ENCODE measurements around the gene SP7. TPM values are rescaled to one million over a fixed set of nuclear protein-coding genes. Genes with fewer than 3 reads are reported as not detected.

The SP7 gene
- total RNA-seq, 4 donors from 2014 or later, result 0.34 to 0.62 TPM; not detected in 2

DNA sequence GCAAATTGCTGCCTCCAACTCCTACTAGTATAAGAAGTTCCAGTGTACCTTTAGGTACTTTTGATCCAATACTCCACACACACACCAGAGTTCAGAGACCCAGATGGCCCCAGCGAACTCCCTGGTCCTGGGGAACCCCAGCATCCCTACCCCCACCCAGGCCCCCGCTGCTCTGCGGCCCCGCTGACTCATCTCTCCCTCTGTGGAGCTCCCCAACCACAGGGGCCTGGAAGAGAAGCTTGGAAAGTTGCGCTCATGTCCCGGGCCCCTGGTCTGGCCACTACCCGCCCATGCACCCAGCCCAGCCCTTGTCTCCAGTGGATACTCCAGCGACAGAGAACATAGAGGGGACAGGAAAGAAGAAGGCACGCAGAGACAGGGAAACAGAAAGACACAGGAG lies 4.2 kb upstream of the SP7 start:
- no peaks in the 10 kb centered on the region for H3K9me3 ChIP-seq
- intact Hi-C loops (cut with DNase I; ENCODE audit: low total_unique reads), result no loop called here
- H3K4me1 ChIP-seq, result peaks cover 0 to 6% of the 10 kb centered on the region in 2 donors
- no peaks in the 10 kb centered on the region for H3K36me3 ChIP-seq
- H3K27me3 ChIP-seq, result no peaks in the 10 kb centered on the region
- no peak for DNase-seq
- no peak overlapping the region for H3K27ac ChIP-seq
- no peak overlapping the region for H3K4me3 ChIP-seq
- TF ChIP-seq, protein P1, sequence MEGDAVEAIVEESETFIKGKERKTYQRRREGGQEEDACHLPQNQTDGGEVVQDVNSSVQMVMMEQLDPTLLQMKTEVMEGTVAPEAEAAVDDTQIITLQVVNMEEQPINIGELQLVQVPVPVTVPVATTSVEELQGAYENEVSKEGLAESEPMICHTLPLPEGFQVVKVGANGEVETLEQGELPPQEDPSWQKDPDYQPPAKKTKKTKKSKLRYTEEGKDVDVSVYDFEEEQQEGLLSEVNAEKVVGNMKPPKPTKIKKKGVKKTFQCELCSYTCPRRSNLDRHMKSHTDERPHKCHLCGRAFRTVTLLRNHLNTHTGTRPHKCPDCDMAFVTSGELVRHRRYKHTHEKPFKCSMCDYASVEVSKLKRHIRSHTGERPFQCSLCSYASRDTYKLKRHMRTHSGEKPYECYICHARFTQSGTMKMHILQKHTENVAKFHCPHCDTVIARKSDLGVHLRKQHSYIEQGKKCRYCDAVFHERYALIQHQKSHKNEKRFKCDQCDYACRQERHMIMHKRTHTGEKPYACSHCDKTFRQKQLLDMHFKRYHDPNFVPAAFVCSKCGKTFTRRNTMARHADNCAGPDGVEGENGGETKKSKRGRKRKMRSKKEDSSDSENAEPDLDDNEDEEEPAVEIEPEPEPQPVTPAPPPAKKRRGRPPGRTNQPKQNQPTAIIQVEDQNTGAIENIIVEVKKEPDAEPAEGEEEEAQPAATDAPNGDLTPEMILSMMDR (IDR thresholded peaks at IDR 0.05), result no peak
- TF ChIP-seq POLR2A (IDR thresholded peaks at IDR 0.05), result no peak

DNA sequence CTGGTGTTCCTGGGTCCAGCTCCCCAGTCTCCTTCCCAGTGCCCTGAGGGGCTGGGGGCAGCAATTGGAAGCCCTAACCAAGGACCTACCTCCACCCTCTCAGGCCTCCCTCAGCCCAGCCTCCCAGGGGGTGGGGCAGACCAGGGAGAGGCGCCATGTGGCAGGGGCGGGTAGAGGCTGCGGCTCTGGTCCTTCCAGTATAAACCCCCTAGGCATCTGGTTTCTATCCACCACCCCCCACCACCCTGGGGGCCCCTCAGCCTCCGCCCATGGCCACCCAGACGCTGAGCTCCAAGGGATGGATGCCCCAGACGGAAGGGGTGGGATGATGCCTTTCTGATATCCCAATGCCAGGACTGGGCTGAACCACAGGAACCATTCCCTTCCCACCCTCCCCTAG lies 2.8 kb upstream of the SP7 start:
- Histone ChIP-seq H3K27ac (no peak overlapping the region), H3K4me3 (no peak overlapping the region), H3K36me3 (no peaks in the 10 kb centered on the region), H3K27me3 (no peaks in the 10 kb centered on the region), H3K4me1 (no peaks in the 10 kb centered on the region), H3K9me3 (no peaks in the 10 kb centered on the region)
- DNase-seq, result no peak
- intact Hi-C loops (cut with DNase I; ENCODE audit: low total_unique reads), result no loop called here
- no peak for TF ChIP-seq POLR2A (IDR thresholded peaks at IDR 0.05)
- TF ChIP-seq, protein P1 (IDR thresholded peaks at IDR 0.05), result no peak

DNA sequence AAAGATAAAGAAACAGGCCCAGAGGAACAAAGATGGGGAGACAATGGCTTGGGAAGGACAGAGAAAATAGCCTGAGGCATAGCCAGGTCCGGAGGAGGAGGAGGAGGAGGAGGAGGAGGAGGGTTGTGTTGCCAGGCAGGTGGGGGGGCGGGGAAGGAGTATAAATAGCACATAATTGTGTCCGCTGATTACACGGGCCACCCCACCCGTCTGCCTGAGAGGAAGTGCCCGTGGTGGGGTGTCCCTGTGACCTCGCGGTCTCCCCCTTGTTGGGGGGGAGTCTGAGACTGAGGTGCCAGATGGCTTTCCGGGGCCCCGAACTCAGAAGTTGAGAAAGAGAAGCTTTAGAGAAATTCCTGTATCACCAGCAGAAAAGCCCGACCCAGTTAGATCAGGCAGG lies 1.9 kb upstream of the SP7 start:
- no peak for TF ChIP-seq POLR2A (IDR thresholded peaks at IDR 0.05)
- TF ChIP-seq, protein P1 (IDR thresholded peaks at IDR 0.05), result no peak
- Histone ChIP-seq H3K4me3 (no peak overlapping the region), H3K9me3 (no peaks in the 10 kb centered on the region), H3K36me3 (no peaks in the 10 kb centered on the region), H3K4me1 (no peaks in the 10 kb centered on the region), H3K27ac (no peak overlapping the region), H3K27me3 (no peaks in the 10 kb centered on the region)
- intact Hi-C loops (cut with DNase I; ENCODE audit: low total_unique reads), result no loop called here
- DNase-seq, result no peak

- H3K36me3 ChIP-seq, result no peaks in the 10 kb centered on the region
- no peaks in the 10 kb centered on the region for H3K9me3 ChIP-seq
- no peaks in the 10 kb centered on the region for H3K27me3 ChIP-seq
- no peak overlapping the region for H3K27ac ChIP-seq
- intact Hi-C loops (cut with DNase I; ENCODE audit: low total_unique reads), result no loop called here
- H3K4me1 ChIP-seq, result no peaks in the 10 kb centered on the region
- no peak overlapping the region for H3K4me3 ChIP-seq
- DNase-seq, result no peak
- TF ChIP-seq, protein P1 (IDR thresholded peaks at IDR 0.05), result no peak
- no peak for TF ChIP-seq POLR2A (IDR thresholded peaks at IDR 0.05)
Measured at GRCh38 chr12:53334822-53335221, 1.3 kb downstream of the SP7 start.

GRCh38 chr12:53333845-53334244 lies 2.3 kb downstream of the SP7 start:
- intact Hi-C loops (cut with DNase I; ENCODE audit: low total_unique reads), result no loop called here
- Histone ChIP-seq H3K4me3 (no peak overlapping the region), H3K27me3 (no peaks in the 10 kb centered on the region), H3K9me3 (no peaks in the 10 kb centered on the region), H3K27ac (no peak overlapping the region), H3K36me3 (no peaks in the 10 kb centered on the region), H3K4me1 (no peaks in the 10 kb centered on the region)
- no peak for DNase-seq
- TF ChIP-seq, protein P1 (IDR thresholded peaks at IDR 0.05), result no peak

Measured in uterus (tissue), 4 donors.